GM12878 (cell line): Measurements from ENCODE around the gene CENPK.

ENCODE experiments used
- CTCF ChIP-seq, 3 experiments: IDR thresholded peaks in 2 of 3; conservative IDR thresholded peaks in 1 of 3; 2 replicates each; pipeline ENCODE4 v1.5.1; 2011; ENCODE audit warnings: low read depth in 3 of 3, low read length in 3 of 3, mild to moderate bottlenecking in 3 of 3, control low read depth in 2 of 3, moderate library complexity in 2 of 3, inconsistent platforms in 1 of 3, mixed read lengths in 1 of 3; ENCODE audit not compliant: control insufficient read depth in 2 of 3, insufficient read depth in 1 of 3; ENCODE audit errors: extremely low read depth in 1 of 3
- EED ChIP-seq: sonication (generic); IDR thresholded peaks from 2 replicates; pipeline ENCODE4 v1.6.1; 2016; ENCODE audit warnings: antibody characterized with exemption, low read depth
- ETV6 ChIP-seq, 2 experiments: fragments of 450-650 bp in 1 of 2; IDR thresholded peaks in 1 of 2; conservative IDR thresholded peaks in 1 of 2; 2 replicates each; pipeline ENCODE4 v1.6.1; 2014; ENCODE audit warnings: antibody characterized with exemption in 1 of 2, borderline replicate concordance in 1 of 2, low read depth in 1 of 2, mild to moderate bottlenecking in 1 of 2, moderate library complexity in 1 of 2
- HCFC1 ChIP-seq: fragments of 150-350 bp; IDR thresholded peaks from 2 replicates; pipeline ENCODE4 v1.6.1; 2014; ENCODE audit warnings: low read length
- IRF5 ChIP-seq: fragments of 450-650 bp; IDR thresholded peaks from 2 replicates; pipeline ENCODE4 v1.6.1; 2017; ENCODE audit warnings: borderline replicate concordance
- NKRF ChIP-seq: fragments of 450-650 bp; conservative IDR thresholded peaks from 2 replicates; pipeline ENCODE4 v1.6.1; 2017; ENCODE audit warnings: mild to moderate bottlenecking, moderate library complexity
- POLR2AphosphoS5 ChIP-seq: IDR thresholded peaks from 2 replicates; pipeline ENCODE4 v1.6.1; 2011; ENCODE audit warnings: mild to moderate bottlenecking, low read length, inconsistent platforms
- SIX5 ChIP-seq: IDR thresholded peaks from 2 replicates; pipeline ENCODE4 v1.6.1; 2011; ENCODE audit warnings: mild to moderate bottlenecking, low read depth, low read length, moderate library complexity; ENCODE audit not compliant: severe bottlenecking
- TBL1XR1 ChIP-seq: IDR thresholded peaks from 2 replicates; pipeline ENCODE4 v1.6.1; 2012; ENCODE audit warnings: low read depth, low read length, improper control_type of control experiment
- YY1 ChIP-seq: IDR thresholded peaks from 2 replicates; pipeline ENCODE4 v1.6.1; 2011; ENCODE audit warnings: low read depth, mild to moderate bottlenecking, low read length

GRCh38 chr5:65468633-65469032 is 94.3 kb downstream of the CENPK start:
- TF ChIP-seq HCFC1 (no peak), EED (no peak), YY1 (no peak), TBL1XR1 (no peak), CTCF (IDR thresholded peaks at IDR 0.05 in 2 of 3, conservative IDR thresholded peaks at IDR 0.05 in 1 of 3; ENCODE audit: control insufficient read depth in 2 of 3, extremely low read depth in 1 of 3, insufficient read depth in 1 of 3, low read depth in 3 of 3, low read length in 3 of 3) (no peak), POLR2AphosphoS5 (no peak), ETV6 (conservative IDR thresholded peaks at IDR 0.05 in 1 of 2, IDR thresholded peaks at IDR 0.05 in 1 of 2; ENCODE audit: borderline replicate concordance in 1 of 2, low read depth in 1 of 2) (no peak), NKRF (no peak), SIX5 (no peak), IRF5 (no peak)
